ENCODE measurements around the gene ACKR1.

DNA sequence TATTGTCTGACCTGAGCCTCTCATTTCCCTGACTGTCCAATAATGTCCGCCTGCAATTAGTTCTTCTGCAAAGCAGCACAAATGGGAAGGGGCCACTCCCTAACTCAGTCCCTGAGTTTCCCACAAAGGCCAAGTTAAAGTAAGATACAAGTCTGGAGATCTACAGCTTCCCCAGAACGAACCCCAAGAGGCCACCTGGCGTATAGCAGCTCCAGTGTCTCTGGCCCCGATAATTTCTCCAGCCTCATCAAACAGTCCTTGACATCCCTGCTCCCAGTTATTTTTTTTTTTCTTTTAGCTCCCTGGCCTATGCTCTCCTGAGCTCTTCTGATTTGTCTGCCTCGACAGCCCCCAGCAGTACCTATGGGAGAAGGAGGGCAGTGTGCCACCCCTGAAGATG is 8.1 kb upstream of the ACKR1 start:
- no peak for TF ChIP-seq EP300 (IDR thresholded peaks at IDR 0.05)
- TF ChIP-seq, protein P1, sequence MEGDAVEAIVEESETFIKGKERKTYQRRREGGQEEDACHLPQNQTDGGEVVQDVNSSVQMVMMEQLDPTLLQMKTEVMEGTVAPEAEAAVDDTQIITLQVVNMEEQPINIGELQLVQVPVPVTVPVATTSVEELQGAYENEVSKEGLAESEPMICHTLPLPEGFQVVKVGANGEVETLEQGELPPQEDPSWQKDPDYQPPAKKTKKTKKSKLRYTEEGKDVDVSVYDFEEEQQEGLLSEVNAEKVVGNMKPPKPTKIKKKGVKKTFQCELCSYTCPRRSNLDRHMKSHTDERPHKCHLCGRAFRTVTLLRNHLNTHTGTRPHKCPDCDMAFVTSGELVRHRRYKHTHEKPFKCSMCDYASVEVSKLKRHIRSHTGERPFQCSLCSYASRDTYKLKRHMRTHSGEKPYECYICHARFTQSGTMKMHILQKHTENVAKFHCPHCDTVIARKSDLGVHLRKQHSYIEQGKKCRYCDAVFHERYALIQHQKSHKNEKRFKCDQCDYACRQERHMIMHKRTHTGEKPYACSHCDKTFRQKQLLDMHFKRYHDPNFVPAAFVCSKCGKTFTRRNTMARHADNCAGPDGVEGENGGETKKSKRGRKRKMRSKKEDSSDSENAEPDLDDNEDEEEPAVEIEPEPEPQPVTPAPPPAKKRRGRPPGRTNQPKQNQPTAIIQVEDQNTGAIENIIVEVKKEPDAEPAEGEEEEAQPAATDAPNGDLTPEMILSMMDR (IDR thresholded peaks at IDR 0.05), result no peak

Measured in upper lobe of left lung (tissue), 4 donors.